Activated naive CD4-positive, alpha-beta T cell treated with anti-CD3 and anti-CD28 coated beads, Interleukin-2, amount 50 U/mL, for 72 hours (primary cell): Measurements from ENCODE around the gene TET3. TPM values are rescaled to one million over a fixed set of nuclear protein-coding genes. Genes with fewer than 3 reads are reported as not detected.

Experiments used
- ATAC-seq, 2 donors: fragments of 150-1000 bp; cut with Tn5 transposase; 2 replicates each; pipeline ENCODE4 v1.10.0; 2021; ENCODE audit warnings: mild to moderate bottlenecking in 2 of 2, moderate library complexity in 2 of 2
- DNase-seq, 2 donors: peaks; one replicate each; pipeline ENCODE4 v3.0.0; 2021 to 2022; ENCODE audit warnings: low spot score in 2 of 2
- H3K27ac Mint-ChIP-seq, 2 donors: one replicate each; pipeline ENCODE4 v1.8.0; 2022; ENCODE audit warnings: mild to moderate bottlenecking in 2 of 2, mixed read lengths in 2 of 2
- H3K36me3 Mint-ChIP-seq, 2 donors: one replicate each; pipeline ENCODE4 v1.8.0; 2022; ENCODE audit warnings: mixed read lengths in 2 of 2
- H3K9me3 Mint-ChIP-seq, 2 donors: one replicate each; pipeline ENCODE4 v1.8.0; 2022; ENCODE audit warnings: mixed read lengths in 2 of 2
- total RNA-seq, 2 donors: library from RNA; stranded (reverse); gene quantifications; one replicate each; pipeline ENCODE4 v1.2.3, GENCODE V29; 2022

Gene TET3
- total RNA-seq, 2 donors from 2014 or later, result 15.9 to 24.7 TPM

DNA sequence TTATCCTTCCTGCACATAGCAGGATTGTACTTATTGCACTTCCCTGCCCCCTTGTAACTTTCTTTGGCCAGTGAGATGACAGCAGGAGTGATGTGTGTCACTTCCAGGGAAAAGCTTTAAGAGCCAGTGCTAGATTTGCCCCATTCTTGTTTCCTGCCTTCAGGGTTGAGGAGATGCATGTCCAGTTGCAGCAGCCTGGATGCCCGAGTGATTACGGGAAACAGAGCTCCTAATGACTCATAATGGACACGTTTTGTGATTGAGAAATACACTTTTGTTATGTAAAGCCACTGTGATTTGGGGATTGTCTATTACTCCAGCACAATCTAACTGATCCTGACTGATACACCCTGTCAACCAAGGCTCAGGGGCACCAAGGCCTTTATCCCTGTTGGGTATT lies 5.0 kb upstream of the TET3 start:
- Mint-ChIP-seq H3K27ac (peak overlapping the region in 1 of 2 donors; percentile 90), H3K9me3 (no peaks in the 10 kb centered on the region), H3K36me3 (no peaks in the 10 kb centered on the region)
- ATAC-seq (peak in 1 of 2 donors; percentile 4), DNase-seq (no peak)

DNA sequence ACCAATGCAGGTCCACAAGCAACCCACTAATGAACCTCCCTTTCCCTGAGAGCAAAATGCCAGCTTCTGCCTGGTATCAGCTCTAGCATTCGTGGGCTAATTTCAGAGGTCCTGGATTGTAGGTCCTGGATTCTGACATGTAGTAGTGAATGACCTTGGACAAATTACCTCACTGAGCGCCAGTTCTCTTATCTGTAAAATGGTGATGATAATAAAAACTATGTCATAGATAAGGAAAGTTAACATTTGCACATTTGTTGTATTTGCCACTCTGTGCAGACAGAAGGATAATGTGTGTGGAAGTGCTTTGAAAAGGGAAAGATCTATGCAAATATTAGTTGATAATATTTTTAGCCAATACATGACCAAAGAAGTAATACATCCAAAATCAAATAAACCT lies 4.1 kb upstream of the TET3 start:
- no peaks in the 10 kb centered on the region for H3K36me3 Mint-ChIP-seq
- no peak overlapping the region for H3K27ac Mint-ChIP-seq
- DNase-seq (no peak), ATAC-seq (no peak)
- H3K9me3 Mint-ChIP-seq, result no peaks in the 10 kb centered on the region

DNA sequence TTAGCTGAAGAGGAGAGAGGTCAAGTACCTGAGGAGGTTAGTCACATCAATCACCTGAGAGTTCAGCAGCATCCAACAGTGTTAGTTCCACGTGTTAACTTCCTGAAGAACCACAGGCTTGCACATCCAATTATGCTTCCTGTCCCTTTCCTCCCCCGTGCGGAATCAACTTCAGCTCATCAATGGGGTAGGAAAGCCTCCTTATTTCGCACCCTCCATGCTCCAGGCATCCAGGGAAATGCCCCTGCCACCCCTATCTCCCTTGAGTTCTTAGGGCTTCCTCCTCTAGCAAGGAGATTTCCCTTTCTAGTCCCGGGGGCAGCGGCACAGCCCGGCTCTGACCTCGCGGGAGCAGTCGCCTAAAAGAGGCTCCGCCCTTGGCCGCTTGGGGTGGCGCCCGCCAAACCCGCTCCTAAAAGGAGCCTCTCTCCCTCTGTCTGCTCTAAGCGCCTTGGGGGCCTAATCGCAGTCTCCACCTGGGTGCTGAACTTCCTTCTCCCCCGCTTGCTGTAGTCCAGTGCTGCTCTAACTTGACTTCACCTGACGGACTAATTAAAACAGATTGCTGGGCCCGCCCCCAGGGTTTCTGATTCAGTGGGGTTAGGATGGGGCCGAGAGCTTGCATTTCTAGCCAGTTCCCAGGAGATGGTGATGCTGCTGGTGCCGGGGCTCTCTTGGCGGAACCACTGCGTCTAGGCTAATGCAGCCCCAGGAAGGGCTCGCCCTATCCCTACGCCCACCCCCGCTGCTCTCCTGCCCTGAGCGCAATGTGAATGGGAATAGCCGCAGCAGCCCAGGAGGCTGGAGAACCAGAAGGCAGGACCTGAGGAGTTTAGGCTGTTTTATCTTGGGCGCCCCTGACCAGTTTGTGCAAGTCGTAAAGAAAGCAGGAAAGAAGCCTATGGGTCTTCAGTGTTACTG lies 3.4 kb upstream of the TET3 start:
- ATAC-seq, result peak in 1 of 2 donors; percentile 20
- Mint-ChIP-seq H3K9me3 (no peaks in the 10 kb centered on the region), H3K27ac (peak overlapping the region in 1 of 2 donors; percentile 41), H3K36me3 (peaks cover 3 to 7% of the 10 kb centered on the region in 2 donors)
- DNase-seq, result no peak

DNA sequence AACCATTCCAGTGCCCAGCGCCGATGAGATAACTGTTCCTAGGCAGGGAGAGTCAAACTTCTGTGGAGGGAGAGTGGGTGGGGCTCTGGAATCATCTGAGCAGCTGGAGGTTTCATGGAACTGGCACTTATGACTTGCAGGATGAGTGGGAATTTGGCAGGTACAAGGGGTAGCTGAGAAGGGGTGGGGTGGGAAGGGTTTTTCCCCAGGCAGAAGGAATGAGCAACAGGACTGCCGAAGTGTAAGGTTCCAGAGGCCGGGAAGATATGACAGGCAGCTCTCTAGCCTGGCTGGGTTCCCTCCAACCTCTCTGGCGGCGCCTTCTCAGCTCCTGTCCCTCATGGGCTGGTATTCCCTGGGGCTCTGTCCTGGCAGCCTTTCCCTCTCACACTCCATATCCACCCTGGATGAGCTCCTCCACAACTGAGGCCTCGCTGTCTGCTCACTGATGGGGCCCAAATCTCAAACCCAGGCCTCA lies 2.5 kb upstream of the TET3 start:
- no peak for ATAC-seq
- Mint-ChIP-seq H3K27ac (no peak overlapping the region), H3K9me3 (no peaks in the 10 kb centered on the region), H3K36me3 (peaks cover 12 to 15% of the 10 kb centered on the region in 2 donors)
- no peak for DNase-seq

DNA sequence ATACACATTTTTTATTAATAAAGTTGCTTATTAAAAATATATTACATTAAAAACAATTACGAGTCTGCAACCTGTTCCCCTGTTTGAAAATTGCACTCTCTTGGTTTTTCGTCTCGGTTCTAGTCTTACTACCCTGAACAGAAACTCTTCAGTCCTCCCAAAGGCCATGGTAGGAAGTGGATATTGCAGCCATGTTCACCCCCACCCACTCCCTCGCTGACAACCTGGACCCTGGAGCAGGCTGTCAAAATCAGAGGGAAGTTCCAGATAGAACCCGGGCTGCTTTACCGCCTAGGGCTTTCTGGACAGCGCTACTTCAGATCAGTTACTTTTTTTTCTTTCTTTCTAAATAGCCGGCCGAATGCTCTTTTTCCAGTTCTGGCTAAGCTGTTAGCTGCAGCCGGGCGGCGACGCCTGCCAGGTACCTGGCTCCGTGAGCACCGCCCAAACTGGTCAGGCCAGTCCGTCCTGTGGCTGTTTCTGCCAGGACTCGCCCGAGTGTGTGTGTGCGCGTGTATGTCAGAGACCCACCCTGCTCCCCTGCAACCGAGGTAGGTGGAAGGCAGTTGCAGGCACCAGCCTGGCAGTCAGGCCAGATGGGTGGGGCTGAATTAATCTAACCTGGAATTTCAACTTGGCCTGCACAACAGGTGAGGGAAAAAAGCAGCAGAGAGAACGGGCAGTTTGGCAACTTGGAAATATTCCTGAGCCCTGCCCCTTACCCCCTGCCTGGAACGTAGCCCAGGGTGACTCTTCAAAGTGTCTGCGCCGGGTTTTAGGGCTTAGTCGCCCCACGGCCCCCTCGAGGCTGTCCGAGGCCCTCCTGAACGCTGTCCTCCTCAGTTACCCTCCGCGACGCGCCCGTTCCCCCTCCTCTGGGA lies 1.1 kb upstream of the TET3 start:
- H3K27ac Mint-ChIP-seq, result peak overlapping the region; percentile 29 to 78
- peaks cover 18 to 21% of the 10 kb centered on the region in 2 donors for H3K36me3 Mint-ChIP-seq
- ATAC-seq, result no peak
- H3K9me3 Mint-ChIP-seq, result no peaks in the 10 kb centered on the region
- DNase-seq, result no peak

DNA sequence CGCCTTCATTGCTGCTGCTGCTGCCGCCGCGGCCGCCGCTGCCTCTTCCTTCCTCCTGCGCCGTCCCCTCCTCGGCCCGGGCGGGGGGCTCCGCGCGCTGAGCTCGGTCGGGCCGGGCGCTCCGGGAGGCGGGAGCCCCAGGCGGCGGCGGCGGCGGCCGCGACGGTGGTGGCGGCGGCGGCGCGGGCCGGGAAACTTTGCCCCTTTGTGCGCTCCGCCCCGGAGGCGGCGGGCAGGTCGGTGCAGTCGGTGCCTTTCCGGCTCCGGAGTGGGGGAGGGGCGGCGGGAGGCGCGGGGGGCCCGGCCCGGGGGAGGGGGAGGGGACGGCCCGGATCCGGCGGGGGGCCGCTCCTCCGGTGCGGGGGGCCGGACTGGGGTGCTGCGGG lies 205 bp downstream of the TET3 start:
- ATAC-seq, result peak; percentile 7 to 21

DNA sequence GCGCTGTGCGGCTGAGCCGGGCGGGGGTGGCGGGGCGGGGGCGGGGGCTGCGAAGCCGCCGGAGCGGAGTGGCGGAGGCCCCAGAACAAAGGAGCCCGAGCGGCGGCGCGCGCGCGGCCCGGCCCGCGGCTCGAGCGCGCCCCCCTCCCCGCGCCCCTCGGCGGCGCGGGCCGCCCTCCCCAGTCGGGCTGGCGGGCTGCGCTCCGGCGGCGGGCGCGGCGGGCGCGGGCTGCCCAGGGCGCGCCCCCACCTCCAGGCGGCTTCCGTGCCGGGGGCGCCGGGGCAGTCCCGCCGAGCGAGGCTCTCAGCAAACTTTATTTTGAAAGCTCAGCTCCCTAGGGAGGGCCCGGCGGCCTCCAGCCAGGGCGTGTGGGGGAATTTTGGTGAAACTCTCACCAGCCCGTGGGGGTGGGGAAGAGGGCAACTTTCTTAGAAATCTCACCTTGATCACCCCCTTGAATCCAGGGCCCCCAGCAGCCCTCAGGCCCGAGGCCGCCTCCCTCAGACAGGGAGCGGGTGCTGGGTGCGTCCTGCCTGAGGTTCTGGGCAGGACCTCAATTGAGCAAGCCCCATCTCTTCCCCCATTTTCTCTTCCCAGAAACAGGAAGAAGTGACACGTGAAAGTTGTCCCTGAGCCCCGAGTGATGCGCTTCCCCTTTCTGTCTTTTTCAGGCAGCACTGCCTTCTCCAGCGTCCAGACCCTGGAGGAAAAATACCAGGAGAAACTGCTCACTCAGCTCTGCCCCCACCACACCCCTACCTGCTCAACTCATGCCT lies 786 bp downstream of the TET3 start:
- peaks cover 0 to 1% of the 10 kb centered on the region in 2 donors for H3K9me3 Mint-ChIP-seq
- peak overlapping the region; percentile 53 to 87 for H3K27ac Mint-ChIP-seq
- peaks cover 32 to 37% of the 10 kb centered on the region in 2 donors for H3K36me3 Mint-ChIP-seq
- peak; percentile 36 to 57 for ATAC-seq
- DNase-seq, result peak in 1 of 2 donors; percentile 84

More for the DNA sequence above, 205 bp downstream of the TET3 start:
- Mint-ChIP-seq H3K27ac (no peak overlapping the region), H3K9me3 (no peaks in the 10 kb centered on the region), H3K36me3 (peaks cover 26 to 31% of the 10 kb centered on the region in 2 donors)
- peak in 1 of 2 donors; percentile 67 for DNase-seq

DNA sequence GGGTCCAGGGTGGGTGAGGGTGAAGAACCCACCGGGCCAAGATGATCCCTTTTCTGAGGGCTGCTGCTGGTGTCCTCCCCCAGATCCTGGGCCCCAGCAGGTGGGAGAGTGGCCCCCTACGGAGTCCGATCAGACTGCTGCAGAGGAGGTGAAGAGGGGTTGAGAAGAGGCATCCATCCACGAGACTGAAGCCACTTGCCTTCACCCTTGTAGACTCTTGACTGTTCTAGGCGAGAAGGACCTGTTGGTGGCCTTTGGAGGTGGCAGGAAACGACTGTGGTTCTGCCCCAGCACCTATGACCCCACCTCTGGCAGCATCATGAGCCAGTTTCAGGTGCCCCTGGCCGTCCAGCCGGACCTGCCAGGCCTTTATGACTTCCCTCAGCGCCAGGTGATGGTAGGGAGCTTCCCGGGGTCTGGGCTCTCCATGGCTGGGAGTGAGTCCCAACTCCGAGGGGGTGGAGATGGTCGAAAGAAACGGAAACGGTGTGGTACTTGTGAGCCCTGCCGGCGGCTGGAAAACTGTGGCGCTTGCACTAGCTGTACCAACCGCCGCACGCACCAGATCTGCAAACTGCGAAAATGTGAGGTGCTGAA lies 1.5 kb downstream of the TET3 start:
- Mint-ChIP-seq H3K36me3 (peaks cover 36 to 44% of the 10 kb centered on the region in 2 donors), H3K9me3 (peaks cover 0 to 5% of the 10 kb centered on the region in 2 donors), H3K27ac (peak overlapping the region; percentile 53 to 87)
- ATAC-seq (peak; percentile 27 to 53), DNase-seq (peak in 1 of 2 donors; percentile 72)

DNA sequence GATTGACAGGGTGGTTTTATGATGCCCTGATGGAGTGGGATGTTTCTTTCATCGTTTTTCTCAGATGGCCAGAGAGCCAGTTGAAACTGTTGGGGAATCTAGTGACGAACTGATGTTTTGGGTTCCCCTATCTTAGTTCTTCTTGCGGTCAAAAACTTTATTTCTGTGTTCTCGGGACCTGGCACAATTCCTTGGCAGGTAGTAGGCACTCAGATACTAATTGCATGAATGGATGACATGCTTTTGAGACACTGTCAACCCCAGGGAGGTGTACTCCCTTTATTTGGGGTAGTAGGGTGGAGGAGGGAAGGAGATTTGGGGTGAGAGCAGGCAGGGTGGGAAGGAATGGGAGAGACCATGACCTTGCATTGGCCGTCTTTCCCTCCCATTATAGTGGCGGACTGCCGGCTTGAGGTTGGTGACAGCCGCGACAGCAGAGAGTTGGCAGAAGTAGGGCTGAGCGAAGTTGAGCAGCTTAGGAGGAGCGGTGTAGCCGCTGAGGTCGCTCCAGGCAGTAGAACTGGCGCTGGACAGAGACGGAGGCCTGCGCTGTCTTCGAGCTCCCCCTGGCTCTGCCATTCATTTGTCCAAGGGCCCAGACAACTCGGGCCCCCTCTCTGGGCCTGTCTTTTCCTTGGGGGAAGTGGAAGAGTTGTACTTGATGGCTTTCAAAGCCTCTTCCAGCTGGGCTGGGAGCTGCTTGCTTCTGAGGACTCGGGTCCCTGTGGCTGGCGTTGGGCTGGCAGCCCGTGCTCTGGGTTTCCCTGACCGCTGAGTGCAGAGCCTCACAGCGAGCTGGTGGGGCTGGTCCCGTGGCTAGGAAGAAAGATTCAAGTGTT lies 2.6 kb downstream of the TET3 start:
- H3K36me3 Mint-ChIP-seq, result peaks cover 42 to 55% of the 10 kb centered on the region in 2 donors
- H3K27ac Mint-ChIP-seq, result peak overlapping the region; percentile 82 to 87
- ATAC-seq, result peak; percentile 34 to 55
- DNase-seq, result no peak
- H3K9me3 Mint-ChIP-seq, result peaks cover 0 to 11% of the 10 kb centered on the region in 2 donors

DNA sequence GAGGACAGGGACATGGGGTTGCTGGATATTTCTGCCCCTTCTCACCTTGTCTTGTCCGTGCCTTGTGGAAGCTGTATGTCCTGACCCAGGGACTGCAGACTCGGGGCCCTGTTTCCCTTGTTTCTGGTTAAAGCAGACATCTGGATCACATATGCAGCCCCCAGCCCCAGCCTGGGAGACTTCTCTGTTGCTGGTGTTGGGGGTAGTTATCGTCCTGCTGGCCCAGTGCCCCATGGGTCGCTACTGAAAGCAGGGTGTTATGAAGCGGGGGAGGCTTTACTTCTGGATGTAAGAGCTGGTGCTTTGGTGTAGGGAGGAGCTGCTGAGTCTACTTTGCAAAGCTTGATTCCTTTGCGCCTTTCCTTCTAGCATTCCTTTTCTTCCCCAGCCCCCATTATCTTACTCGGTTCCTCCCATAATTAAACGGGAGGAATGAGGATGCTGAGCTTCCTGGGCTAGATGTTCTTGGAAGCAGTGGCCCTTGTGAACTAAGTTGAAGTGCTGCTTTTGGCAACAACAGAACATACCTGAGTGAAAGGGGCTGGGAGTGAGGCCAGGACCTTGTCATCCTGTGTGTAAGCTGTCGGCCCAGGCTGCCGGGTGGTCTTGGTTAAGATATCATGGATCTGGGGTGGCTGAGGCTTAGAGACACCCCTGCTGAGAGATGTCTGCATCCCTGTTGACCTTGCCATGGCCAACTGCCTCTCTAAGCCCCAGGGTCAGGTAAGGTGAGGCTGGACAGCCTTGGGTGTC lies 3.4 kb downstream of the TET3 start:
- H3K9me3 Mint-ChIP-seq, result peaks cover 0 to 11% of the 10 kb centered on the region in 2 donors
- ATAC-seq (peak in 1 of 2 donors; percentile 0), DNase-seq (no peak)
- peaks cover 42 to 62% of the 10 kb centered on the region in 2 donors for H3K36me3 Mint-ChIP-seq
- H3K27ac Mint-ChIP-seq, result peak overlapping the region in 1 of 2 donors; percentile 87

DNA sequence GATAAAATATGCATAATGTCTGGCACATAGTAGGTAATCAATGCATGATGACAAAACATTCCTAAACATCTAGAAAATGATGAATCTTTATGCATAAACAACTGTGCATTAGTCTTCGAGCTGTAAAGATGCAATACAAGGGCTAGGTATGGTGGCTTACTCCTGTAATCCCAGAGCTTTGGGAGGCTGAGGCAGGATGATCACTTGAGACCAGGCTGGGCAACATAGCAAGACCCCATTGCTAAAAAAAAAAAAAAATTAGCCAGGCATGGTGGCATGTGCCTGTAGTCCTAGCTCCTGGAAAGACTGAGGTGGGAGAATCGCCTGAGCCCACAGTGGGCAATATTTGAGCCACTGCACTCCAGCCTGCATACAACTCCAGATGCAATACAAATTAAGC lies 5.3 kb downstream of the TET3 start:
- no peak for ATAC-seq
- H3K36me3 Mint-ChIP-seq, result peaks cover 42 to 69% of the 10 kb centered on the region in 2 donors
- DNase-seq, result no peak
- peaks cover 0 to 11% of the 10 kb centered on the region in 2 donors for H3K9me3 Mint-ChIP-seq
- no peak overlapping the region for H3K27ac Mint-ChIP-seq

DNA sequence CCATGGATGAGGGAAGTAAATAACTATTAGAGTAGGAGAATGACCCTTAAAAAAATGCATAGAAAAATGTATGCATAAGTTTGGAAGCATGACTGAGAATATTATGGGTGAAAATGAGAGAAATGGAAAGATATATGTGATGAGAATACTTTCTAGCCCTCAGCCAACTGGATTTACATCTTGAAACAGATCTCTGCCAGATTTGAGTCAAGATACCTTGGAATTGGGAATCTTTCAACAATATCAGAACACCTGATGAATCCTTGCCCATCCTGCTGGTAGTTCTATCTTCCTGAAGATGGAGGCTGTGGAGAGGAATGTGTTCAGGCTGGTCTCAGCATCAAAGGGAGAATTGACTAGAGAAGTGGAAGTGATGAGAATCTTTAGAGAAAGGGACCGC lies 5.8 kb downstream of the TET3 start:
- ATAC-seq, result no peak

DNA sequence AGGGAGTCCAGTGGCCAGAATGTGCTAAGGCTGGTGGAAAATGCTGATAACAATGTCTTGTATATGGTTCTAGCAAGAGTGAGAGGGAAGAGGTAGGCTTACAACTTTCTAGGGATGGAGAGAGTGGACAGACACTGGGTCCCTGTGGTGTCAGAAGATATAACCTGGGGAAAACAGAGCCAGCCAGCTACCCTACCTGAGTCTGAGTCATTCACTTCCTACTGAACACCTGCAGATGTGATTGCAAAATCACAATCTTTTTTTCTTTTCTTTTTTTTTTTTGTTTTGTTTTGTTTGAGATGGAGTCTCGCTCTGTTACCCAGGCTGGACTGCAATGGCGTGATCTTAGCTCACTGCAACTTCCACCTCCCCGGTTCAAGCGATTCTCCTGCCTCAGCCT lies 7.3 kb downstream of the TET3 start:
- peaks cover 0 to 11% of the 10 kb centered on the region in 2 donors for H3K9me3 Mint-ChIP-seq
- no peak for ATAC-seq
- peaks cover 31 to 56% of the 10 kb centered on the region in 2 donors for H3K36me3 Mint-ChIP-seq
- no peak for DNase-seq
- H3K27ac Mint-ChIP-seq, result peak overlapping the region in 1 of 2 donors; percentile 24

More for the DNA sequence above, 5.8 kb downstream of the TET3 start:
- peaks cover 0 to 11% of the 10 kb centered on the region in 2 donors for H3K9me3 Mint-ChIP-seq
- H3K36me3 Mint-ChIP-seq, result peaks cover 42 to 69% of the 10 kb centered on the region in 2 donors
- DNase-seq, result no peak
- H3K27ac Mint-ChIP-seq, result peak overlapping the region in 1 of 2 donors; percentile 16

DNA sequence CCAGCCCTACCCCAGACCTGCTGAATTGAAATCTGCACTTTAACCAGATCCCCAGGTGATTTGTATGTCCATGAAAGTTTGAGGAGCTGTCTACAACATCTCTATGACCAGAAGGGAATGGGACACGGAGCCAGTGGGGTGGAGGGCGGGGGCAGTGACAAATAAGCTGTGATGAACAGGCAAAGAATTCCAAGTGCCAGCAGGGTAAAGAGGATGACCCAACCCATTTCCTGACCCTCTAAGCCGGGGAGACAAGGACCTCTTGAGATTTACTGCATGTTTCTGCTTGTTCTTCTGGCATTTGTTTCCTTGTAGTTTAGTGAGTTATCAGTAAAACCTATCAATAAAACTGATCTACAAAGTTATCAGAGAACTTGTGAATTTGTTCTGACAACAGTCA lies 8.7 kb downstream of the TET3 start:
- no peak for DNase-seq
- ATAC-seq, result no peak
- H3K36me3 Mint-ChIP-seq, result peaks cover 26 to 48% of the 10 kb centered on the region in 2 donors
- H3K27ac Mint-ChIP-seq, result peak overlapping the region in 1 of 2 donors; percentile 48
- peaks cover 0 to 11% of the 10 kb centered on the region in 2 donors for H3K9me3 Mint-ChIP-seq
